Umbilical cord (tissue), 2 donors: ENCODE measurements around the gene ACOT7. TPM values are rescaled to one million over a fixed set of nuclear protein-coding genes. Genes with fewer than 3 reads are reported as not detected.
A peak's percentile ranks its signal among the peaks of the same experiment; 100 is the strongest.

Experiments
- DNase-seq: peaks from one replicate; pipeline ENCODE4 v3.0.0-alpha.2; 2015; ENCODE audit warnings: low spot score
- total RNA-seq: library from RNA; depleted of rRNA; stranded (reverse); fragments of >200 nt; gene quantifications from one replicate; pipeline ENCODE4 v1.2.3, GENCODE V29; 2014; ENCODE audit warnings: low replicate concordance; ENCODE audit not compliant: insufficient read depth

Gene ACOT7
- total RNA-seq, 1 donor from 2014 or later = 7.5 TPM

DNA sequence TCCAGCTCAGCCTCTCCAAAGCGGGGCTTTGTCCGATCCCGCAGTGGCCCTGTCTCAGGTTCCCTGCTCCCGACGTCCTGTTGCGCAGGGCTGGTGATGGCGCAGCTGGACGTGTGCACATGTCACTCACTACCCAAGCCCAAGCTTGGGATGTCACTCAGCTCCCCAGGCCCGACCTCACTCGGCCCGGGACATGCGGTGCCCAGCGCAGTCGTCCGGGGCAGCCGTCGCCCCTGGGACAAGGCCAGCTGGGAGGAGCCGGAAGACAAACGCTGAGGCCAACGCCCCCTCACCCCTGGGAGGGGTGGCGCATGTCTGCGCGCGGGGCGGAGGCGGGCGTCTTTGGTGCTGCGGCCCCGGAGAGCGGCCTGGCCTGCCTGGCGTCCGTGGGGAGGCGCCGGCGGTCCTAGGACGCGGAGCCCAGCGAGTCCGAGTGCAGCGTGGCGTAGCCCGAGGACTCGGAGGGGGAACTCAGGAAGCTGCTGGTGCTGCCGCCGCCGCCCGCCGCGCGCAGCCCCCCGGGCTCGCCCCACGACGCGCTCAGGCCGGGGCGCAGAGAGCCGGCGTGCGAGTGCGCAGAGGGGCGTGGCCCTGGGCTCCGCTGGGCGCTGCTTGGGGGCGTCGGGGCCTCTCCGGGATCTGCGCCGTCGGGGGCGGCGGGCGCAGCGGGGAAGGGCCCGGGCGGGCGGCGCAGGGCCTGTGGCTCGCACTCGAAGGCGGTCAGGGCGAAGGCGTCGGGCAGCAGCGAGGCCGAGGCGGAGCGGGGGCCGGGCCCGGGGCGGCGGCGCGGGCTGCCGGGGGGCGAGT, 144.4 kb downstream of the ACOT7 start:
- DNase-seq = peak; percentile 54

DNA sequence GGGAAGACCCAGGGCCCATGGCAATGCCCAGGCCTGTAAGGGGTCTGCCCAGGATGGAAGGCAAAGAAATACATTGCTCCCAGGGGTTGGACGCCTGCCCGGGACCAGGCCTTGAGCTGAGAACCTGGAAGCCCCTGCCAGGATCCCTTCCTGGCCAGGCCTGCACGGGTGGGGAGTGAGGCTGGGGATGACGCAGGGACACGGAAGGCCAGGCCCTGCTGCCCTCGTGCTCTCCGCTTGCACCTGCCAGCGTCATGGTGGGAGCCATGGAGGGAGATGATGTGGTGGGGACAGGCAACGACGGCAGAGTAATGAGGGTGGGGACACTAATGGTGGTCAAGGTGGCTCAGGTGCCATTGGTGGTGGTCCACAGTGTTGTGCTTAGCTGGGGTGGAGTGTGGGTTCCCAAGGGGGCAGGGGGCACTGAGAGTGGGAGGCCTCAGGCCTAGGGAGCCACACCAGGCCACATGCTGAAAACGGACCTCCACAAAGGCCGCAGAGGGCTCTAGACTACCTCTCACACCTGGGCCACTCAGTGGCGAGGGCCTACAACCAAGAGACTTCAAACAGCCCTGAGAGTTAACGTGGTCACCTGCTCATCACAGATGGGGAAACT, 145.3 kb downstream of the ACOT7 start:
- no peak for DNase-seq

DNA sequence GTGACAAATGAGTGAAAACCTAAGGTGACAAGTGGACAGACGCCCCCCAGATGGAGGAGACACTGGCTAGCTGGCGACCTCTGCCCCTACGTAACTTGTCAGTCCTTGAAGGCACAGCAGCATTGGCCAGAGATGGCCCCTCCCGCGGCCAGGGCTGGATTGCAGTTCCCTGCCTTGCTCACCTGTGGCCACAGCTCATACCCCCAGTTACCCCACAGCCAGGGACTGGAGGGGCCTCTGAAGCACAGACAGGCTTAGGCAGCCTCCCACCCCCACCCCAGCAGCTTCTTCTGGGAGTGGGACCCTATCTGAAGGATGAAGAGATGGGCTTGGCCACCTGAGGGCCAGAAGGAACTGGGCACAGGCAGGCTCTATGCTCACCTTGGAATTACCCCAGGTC, 145.9 kb downstream of the ACOT7 start:
- no peak for DNase-seq

GRCh38 chr1:6246497-6247467, 146.8 kb downstream of the ACOT7 start:
- peak; percentile 79 for DNase-seq

GRCh38 chr1:6245869-6246496, 147.6 kb downstream of the ACOT7 start:
- DNase-seq = no peak

GRCh38 chr1:6245086-6245868, 148.3 kb downstream of the ACOT7 start:
- DNase-seq = peak; percentile 79

DNA sequence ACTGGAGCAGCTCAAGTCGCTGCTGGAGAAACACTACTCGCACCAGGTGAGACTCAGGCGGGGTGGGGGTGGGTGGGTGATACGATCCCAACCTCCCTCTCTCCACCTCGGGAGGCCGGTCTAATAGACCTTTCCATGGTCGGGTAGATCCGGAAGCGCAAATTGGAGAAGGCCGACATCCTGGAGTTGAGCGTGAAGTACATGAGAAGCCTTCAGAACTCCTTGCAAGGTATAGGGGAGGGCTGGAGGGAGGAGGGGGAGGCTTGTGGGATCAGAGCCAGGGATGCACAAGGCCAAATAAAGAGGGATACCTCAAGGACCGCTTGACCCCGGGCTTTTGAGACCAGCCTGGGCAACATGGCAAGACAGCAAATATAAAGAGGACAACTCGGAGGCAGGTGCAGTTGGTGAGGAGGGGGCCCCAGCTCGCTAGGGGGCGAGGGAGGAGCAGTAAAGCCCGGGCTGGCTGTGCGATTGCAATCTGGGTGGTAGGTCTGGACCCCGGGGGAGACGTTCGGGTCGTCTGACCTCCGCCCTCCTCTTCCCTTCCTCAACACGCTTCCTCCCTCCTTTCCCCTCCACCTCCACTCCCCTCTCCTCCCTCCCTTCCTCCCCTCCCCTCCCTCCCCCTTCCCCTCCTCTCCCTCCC, 149.0 kb downstream of the ACOT7 start:
- no peak for DNase-seq

GRCh38 chr1:6243993-6244392, 149.6 kb downstream of the ACOT7 start, which contains the start of gene HES3:
Gene HES3 (plus strand): TSS chr1:6244179. CDS start chr1:6244366, 187 bp downstream.
- no peak for DNase-seq

GRCh38 chr1:6243053-6243834, 150.3 kb downstream of the ACOT7 start:
- no peak for DNase-seq

- DNase-seq = no peak
Measured at GRCh38 chr1:6241887-6242740, 151.5 kb downstream of the ACOT7 start.

GRCh38 chr1:6241107-6241886, 152.3 kb downstream of the ACOT7 start:
- no peak for DNase-seq

DNA sequence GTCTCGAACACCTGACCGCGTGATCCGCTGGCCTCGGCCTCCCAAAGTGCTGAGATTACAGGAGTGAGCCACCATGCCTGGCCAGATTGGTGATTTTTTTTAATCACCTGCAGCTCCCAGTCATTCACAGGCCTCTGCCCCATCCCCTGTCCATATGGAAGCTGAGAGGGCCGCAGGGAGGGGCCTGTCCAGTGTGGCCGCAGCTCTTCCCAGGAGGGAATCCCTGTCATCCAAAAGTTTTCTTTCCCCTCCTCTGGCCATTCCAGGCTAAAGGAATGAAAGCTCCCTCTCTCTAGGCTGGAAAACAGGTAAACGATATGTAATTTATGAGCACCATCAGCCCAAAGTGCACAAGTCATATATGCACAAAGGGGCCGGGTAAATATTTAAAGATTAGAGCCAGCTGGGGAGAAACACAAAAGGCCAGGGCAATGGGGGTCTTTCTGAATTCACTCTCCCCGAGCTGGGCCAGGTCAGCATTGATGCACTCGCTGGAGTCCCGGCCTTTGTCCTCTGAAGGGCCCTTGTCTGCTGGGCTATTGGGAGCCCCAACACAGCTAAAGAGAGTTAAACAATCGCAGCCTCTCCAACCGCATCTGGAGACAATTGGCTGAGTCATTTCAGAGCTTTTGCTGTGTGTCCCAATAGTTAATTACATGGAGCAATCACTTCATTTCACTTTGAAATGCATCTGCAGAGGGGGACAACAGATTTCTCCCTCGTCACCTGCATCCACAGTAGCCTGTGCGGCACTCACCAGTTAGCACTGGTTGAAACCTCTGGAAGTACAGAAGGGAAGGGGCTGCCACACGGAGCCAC, 153.4 kb downstream of the ACOT7 start:
- no peak for DNase-seq

DNA sequence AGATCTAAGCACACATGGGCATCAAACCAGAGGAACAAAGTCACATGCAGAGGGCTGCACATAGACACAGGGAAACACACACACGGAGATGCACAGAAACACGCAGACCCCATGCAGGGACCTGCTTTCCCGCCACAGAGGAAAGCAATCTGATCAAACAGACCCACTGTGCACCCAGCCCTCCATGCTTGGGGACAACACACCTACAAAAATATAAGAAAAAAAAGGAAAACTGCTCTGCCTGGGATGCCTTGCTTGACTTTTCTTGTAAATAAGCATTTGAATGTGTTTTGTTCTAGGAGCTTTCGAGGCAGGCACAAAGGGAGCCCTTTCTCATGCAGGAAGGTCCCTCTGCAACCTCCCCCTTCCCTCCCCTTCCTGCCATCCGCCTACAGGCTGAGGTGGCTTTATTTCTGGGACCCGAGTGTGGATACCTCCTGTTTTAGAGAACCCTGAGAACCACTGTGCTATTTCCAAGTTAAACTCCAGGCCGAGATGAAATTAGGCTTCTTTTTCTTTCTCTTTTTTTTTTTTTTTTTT, 154.3 kb downstream of the ACOT7 start:
- no peak for DNase-seq

- no peak for DNase-seq
Measured at GRCh38 chr1:6237093-6237492, 156.5 kb downstream of the ACOT7 start.

GRCh38 chr1:6235296-6235677, 158.3 kb downstream of the ACOT7 start:
- no peak for DNase-seq

DNA sequence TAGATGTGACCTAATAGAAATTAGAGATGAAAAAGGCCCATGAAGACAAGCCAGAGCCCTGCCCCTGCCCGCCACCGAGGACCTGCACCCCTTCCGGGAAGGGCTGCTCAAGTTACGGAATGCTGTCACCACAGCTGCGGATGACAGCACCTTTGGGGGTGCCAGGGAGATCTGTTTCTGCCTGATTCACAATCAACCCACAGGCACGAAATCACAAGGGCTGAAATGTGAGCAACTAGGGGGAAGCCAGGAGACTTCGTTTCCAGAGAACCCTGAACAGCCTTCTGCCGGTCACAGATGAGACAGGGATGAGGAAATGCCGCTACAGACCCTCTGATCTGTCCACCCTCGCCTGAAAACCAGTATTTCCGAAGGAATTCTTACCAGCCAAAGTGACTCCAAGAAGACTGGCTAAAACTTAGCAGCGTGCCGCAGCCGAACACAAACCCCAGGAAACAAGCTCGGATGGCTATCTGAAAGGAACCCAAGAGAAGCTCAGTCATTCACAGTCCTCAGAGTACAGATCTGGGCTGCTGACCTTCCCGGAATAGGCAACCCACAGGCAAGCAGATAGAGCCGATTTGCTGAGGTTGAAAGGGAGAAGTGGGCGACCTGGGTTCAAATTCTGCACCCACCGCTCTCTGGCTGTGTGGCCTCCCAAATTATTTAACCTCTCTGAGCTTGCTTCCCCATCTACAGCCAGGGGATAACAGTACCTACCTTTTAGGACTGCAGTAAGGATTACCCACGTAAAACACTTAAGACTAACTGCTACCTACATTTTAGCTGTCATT, 158.9 kb downstream of the ACOT7 start:
- no peak for DNase-seq
